SIG-M5 (cell line): ENCODE results near the gene NEK8.
A peak's percentile ranks its signal among the peaks of the same experiment; 100 is the strongest.

ENCODE experiments used
- DNase-seq: peaks from one replicate; lab custom pipeline; 2025; lab: John Stamatoyannopoulos, UW

The NEK8 gene

GRCh38 chr17:28728364-28729200 is at the start of gene NEK8:
Gene NEK8 (plus strand): TSS chr17:28728788. CDS start chr17:28728814, 26 bp downstream.
- peak; percentile 97 for DNase-seq

DNA sequence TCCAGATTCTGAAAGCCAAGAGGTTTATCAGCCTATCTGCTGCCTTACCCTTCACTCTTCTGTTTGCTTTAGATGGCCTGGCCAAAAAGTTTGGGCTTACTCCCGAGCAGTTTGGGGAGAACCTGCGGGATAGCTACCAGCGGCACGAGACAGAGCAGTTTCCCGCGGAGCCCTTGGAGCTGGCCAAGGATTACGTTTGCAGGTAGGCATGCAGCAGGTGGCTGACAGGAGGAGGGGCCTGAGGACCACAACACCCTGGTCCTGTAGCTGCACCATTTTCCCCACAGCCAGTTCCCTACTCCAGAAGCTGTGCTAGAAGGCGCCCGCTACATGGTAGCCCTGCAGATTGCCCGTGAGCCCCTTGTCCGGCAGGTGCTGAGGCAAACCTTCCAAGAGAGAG is 45.9 kb upstream of the NEK8 start:
- DNase-seq, result no peak

DNA sequence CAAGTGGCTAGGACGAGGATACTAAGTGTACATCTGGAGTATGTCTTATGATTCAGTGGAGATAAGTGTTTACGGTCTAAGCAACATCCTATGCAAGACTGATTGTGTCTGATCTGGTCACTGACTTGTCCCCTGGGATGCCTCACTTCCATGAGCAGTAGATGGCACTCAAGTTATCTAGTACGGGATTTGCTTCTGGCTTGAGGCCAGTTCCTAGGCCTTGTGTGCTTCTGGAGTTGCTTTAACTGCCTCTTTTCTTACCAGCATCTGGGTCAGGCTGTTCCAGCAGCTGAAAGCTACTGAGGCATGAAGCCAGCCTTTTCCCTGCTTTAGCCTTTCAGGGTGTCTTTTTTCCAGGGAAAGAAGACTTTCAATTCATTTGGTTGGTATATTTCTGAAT is 43.6 kb upstream of the NEK8 start:
- no peak for DNase-seq

- no peak for DNase-seq
Measured at GRCh38 chr17:28685366-28685765, 43.2 kb upstream of the NEK8 start.

DNA sequence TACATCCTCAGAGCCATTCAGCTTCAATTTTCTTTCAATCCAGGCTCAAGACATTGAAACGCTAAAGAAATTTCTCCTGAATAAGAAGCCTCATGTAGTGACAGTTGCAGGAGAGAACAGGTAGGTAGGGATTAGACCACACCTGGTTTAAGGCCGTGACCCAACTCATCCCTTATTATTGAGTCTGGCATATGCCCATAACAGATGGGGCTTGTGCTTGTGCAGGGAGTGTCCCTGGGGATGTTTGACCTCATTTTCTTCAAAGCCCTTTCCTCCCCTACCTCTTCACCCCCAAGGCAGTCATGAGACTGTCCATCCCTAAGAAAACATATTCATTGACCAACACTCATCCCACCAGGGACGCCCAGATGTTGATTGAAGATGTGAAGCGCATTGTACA is 42.3 kb upstream of the NEK8 start:
- DNase-seq, result no peak

- no peak for DNase-seq
Measured at GRCh38 chr17:28688481-28688880, 40.1 kb upstream of the NEK8 start.

DNA sequence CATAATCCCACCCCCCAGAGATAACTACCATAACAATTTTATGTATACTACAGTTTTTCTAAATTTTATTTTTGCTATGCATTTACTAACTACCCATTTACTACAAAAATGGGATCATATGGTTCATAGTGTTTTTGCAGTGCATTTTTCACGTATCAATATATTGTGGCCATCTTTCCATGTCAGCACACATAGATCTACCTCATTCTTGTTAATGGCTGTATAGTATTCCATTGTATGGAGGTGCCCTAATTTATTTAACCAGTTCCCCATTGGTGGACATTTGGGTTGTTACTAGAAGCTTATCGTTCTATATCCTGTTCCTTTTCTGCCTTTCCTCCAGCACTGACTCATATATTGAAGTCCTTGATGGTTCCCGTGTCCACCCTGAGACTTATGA is 39.6 kb upstream of the NEK8 start:
- no peak for DNase-seq

GRCh38 chr17:28693869-28694268 is 34.7 kb upstream of the NEK8 start:
- DNase-seq, result no peak

DNA sequence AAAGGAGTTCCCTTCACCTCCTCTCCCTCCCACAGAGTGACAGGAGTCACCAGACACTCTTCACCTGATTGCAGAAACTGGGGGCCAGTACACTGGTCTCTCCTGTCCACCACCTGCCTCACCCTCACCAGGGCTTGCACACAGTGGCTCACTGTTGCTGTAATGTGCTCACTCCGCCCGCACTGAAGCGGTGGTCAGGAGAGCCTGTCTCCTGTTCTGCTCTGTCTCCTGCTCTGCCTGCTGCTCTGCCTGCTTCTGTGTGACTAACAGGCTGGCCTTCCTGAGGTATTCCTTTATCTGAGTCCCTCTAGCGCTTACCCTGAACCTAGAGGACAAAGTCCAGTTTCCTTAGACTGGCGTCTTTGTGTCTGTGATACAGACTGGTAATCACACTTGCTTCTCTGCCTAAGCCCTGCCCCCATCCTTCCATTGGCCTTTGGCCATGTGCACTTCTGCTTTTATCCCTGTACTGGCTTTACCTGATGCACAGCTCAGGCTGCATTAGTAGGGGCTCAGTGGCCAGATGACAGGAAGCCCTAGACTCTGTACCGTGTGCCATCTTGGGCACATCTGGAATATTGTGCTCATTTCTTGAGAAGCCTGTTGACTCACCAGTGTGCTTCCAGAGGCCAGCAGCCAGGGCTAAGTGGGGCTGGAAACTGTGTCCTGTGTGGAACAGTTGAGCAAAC is 30.2 kb upstream of the NEK8 start:
- no peak for DNase-seq

GRCh38 chr17:28700278-28700677 is 28.3 kb upstream of the NEK8 start:
- no peak for DNase-seq

- DNase-seq, result no peak
Measured at GRCh38 chr17:28700830-28701492, 27.6 kb upstream of the NEK8 start.

- DNase-seq, result no peak
Measured at GRCh38 chr17:28702026-28702751, 26.4 kb upstream of the NEK8 start.

- DNase-seq, result no peak
Measured at GRCh38 chr17:28702752-28703150, 25.8 kb upstream of the NEK8 start.

DNA sequence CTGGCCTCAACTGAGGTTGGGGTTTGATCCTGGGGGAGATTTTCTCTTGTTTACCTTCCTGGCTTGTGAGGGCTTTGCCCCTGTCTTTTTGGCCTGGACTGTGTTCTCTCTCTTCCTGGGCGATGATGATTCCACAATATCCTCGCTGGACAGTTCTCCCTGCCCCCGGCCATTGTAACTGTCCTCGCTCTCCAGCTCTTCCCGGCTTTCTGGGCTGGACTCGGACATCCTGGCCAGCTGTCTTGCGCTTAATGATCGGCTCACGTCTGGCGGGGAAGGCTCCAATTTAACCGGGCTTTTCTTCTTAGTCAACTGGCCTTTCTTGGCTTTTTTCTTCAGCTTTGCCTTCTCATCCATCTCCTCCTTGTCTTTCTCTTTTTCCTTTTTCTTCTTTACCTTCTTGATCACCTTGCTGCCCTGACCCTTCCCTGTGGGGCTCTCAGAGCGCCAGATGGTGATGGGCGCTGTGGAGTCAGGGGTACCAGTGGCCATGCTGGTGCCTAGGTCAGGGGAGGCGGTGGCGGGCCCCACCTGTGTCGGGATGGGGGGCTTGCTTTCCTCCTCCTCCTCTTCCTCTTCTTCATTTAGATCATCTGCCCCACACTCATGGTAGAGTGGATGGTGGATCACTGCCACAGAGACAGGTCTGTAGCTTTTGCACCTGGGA is 24.9 kb upstream of the NEK8 start:
- DNase-seq, result no peak

DNA sequence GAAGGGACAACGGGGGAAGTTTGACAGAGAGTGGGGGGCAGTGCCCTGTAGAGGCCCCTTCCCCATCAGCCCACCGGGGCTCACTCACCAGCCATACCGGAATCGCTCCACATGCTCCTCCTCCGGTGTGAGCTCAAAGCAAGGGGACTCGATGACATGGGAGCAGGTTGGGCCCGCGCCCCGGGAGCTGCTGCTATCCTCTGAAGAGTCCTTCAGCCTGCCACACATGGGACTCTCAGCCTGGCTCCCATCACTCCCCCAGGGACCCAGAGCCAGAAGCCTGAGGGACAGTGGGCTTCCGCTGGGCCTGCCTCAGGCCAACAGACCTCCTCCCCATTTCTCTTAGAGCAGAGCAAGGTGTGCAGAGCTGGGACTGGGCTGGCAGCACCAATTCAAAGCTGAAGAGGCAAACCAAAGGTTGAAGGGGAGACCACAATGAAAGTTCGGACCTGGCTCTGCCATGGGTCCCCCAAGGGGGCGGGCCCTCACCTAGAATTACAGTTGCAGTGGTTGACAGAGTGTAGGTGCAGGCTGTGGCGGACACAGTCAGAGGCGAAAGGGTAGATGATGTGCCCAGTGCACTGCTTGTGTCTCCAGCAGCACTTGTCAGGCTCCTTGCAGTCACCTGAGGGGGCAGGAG is 24.2 kb upstream of the NEK8 start:
- no peak for DNase-seq

- no peak for DNase-seq
Measured at GRCh38 chr17:28705074-28705659, 23.4 kb upstream of the NEK8 start.

- DNase-seq, result no peak
Measured at GRCh38 chr17:28705728-28706334, 22.8 kb upstream of the NEK8 start.

DNA sequence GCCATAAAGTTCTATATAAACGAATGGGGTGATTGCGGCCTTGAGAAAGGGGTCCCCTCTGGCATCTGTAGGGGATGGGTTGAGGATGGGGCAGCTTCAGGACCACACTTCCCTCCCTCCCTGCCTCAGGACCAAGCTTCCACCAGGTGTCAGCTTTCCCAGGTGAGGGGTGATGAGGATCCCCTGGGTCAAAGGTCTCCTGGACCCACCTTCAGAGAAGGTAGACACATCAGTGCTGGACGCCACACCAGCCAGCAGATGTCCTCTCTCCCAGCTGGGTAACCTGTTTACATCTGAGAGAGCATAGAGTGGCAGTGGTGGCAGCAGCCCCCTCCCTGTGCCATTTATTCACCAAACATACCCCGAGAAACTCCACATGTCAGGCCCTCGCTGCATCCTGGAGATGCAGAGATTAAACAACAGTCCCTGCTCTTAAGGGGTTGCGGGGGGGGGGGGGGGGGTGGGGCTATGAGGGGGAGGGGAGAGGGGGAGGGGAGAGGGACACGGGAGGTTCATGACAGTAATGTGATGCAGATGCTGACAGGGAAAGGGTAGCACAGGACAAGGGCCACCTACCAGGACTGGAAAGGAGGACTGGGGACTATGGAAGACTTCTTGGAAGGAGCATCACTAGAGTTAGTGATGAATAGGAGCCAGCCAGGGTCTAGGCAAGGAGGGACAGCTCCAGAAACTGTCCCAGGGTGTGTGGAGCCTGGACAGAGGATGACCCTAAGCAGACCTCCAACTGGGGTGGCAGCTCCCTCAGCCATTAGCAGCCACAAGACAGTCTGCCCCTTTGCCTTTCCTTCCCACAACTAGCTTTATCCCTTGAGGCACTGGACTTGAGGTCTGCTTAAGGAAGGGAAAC is 21.9 kb upstream of the NEK8 start:
- DNase-seq, result no peak

DNA sequence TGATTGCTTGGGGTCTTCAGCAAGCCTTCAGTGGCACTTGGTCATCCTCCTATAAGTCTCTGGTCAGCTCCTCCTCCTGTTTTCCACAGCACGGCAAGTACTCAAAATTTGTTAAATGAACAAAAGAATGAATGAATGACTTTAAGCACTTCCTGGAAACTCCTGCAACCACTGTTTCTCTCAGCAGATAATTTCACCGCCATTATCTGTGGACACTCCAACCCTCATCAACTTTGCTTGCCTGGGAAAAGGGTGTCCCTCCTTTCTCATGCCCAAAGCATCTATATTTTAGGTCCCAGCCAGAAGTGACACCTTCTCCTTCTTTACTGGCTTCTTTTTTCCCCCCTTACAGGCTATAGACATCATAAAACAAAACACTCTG is 21.3 kb upstream of the NEK8 start:
- DNase-seq, result no peak
